Neural cell (in vitro differentiated cells): ENCODE measurements around the gene GYPC.

Experiments used
- CTCF ChIP-seq: fragments of 450-650 bp; IDR thresholded peaks from 2 replicates; pipeline ENCODE4 v1.5.1; 2014; ENCODE audit warnings: antibody characterized with exemption, mild to moderate bottlenecking, moderate library complexity; ENCODE audit not compliant: poor library complexity, severe bottlenecking
- EP300 ChIP-seq: fragments of 450-650 bp; conservative IDR thresholded peaks from 2 replicates; pipeline ENCODE4 v1.6.1; 2014; ENCODE audit warnings: antibody characterized with exemption, mild to moderate bottlenecking, moderate library complexity; ENCODE audit not compliant: poor library complexity, severe bottlenecking
- EZH2 ChIP-seq: fragments of 200-600, 300-800 bp; shearing (Covaris generic), sonication (generic); IDR thresholded peaks from 2 replicates; pipeline ENCODE4 v1.6.1; 2014; ENCODE audit warnings: antibody characterized with exemption, low read length, borderline replicate concordance, mild to moderate bottlenecking; ENCODE audit not compliant: insufficient read depth, poor library complexity, severe bottlenecking
- MXI1 ChIP-seq: fragments of 450-650 bp; conservative IDR thresholded peaks from 2 replicates; pipeline ENCODE4 v1.6.1; 2014; ENCODE audit warnings: antibody characterized with exemption, mild to moderate bottlenecking; ENCODE audit not compliant: poor library complexity, severe bottlenecking
- POLR2AphosphoS5 ChIP-seq: IDR thresholded peaks from 2 replicates; pipeline ENCODE4 v1.6.1; 2012
- RAD21 ChIP-seq: fragments of 450-650 bp; conservative IDR thresholded peaks from 2 replicates; pipeline ENCODE4 v1.6.1; 2014; ENCODE audit warnings: antibody characterized with exemption, mild to moderate bottlenecking, moderate library complexity
- SMC3 ChIP-seq: fragments of 450-650 bp; conservative IDR thresholded peaks from 2 replicates; pipeline ENCODE4 v1.6.1; 2014; ENCODE audit warnings: antibody characterized with exemption, mild to moderate bottlenecking, moderate library complexity; ENCODE audit not compliant: poor library complexity
- TAF1 ChIP-seq: IDR thresholded peaks from 2 replicates; pipeline ENCODE4 v1.6.1; 2012; ENCODE audit warnings: low read depth

GRCh38 chr2:126678269-126679065 is 22.5 kb downstream of the GYPC start:
- TF ChIP-seq CTCF (no peak), EZH2 (no peak), SMC3 (no peak), EP300 (no peak), POLR2AphosphoS5 (no peak), TAF1 (no peak), MXI1 (no peak), RAD21 (no peak)
